Muscle layer of colon (tissue), 2 donors: Measurements from ENCODE around the gene AMIGO2.
A peak's percentile ranks its signal among the peaks of the same experiment; 100 is the strongest.

Source experiments
- H3K27ac ChIP-seq: one replicate; pipeline ENCODE4 v1.7.0; 2013; ENCODE audit warnings: low read depth, mild to moderate bottlenecking, low read length, moderate library complexity
- H3K27me3 ChIP-seq, 2 donors: one replicate each; pipeline ENCODE4 v1.7.0; 2013; ENCODE audit warnings: low read length in 2 of 2, mild to moderate bottlenecking in 2 of 2; ENCODE audit not compliant: insufficient read depth in 2 of 2, control insufficient read depth in 1 of 2
- H3K36me3 ChIP-seq: one replicate; pipeline ENCODE4 v1.7.0; 2013; ENCODE audit warnings: mild to moderate bottlenecking, low read length; ENCODE audit not compliant: insufficient read depth
- H3K4me1 ChIP-seq: one replicate; pipeline ENCODE4 v1.7.0; 2013; ENCODE audit warnings: mild to moderate bottlenecking, low read length; ENCODE audit not compliant: insufficient read depth
- H3K4me3 ChIP-seq, 2 donors: one replicate each; pipeline ENCODE4 v1.7.0; 2013; ENCODE audit warnings: low read length in 2 of 2, low read depth in 1 of 2, mild to moderate bottlenecking in 1 of 2, moderate library complexity in 1 of 2
- H3K9ac ChIP-seq: one replicate; pipeline ENCODE4 v1.7.0; 2013; ENCODE audit warnings: low read length
- H3K9me3 ChIP-seq: one replicate; pipeline ENCODE4 v1.7.0; 2013; ENCODE audit warnings: mild to moderate bottlenecking, low read length
- donor health status: abdominal sarcoma.
- donor health status: Adenocarcinoma of cecum.

Gene AMIGO2

GRCh38 chr12:47080725-47081502 lies 1.2 kb upstream of the AMIGO2 start:
- H3K36me3 ChIP-seq, result no peaks in the 10 kb centered on the region
- H3K9me3 ChIP-seq, result no peaks in the 10 kb centered on the region
- peak overlapping the region; percentile 95 for H3K27ac ChIP-seq
- peak overlapping the region; percentile 89 for H3K9ac ChIP-seq
- no peaks in the 10 kb centered on the region for H3K27me3 ChIP-seq
- peaks cover 39% of the 10 kb centered on the region for H3K4me1 ChIP-seq
- H3K4me3 ChIP-seq, result peak overlapping the region; percentile 80 to 91

- peak overlapping the region; percentile 95 for H3K27ac ChIP-seq
- no peaks in the 10 kb centered on the region for H3K27me3 ChIP-seq
- H3K36me3 ChIP-seq, result peaks cover 3% of the 10 kb centered on the region
- H3K4me1 ChIP-seq, result peaks cover 36% of the 10 kb centered on the region
- no peaks in the 10 kb centered on the region for H3K9me3 ChIP-seq
- peak overlapping the region; percentile 80 to 91 for H3K4me3 ChIP-seq
- peak overlapping the region; percentile 89 for H3K9ac ChIP-seq
Observed at GRCh38 chr12:47079981-47080724, 394 bp upstream of the AMIGO2 start.

- Histone ChIP-seq H3K27ac (peak overlapping the region; percentile 79), H3K4me1 (peaks cover 28% of the 10 kb centered on the region), H3K4me3 (peak overlapping the region; percentile 80 to 92), H3K36me3 (peaks cover 3% of the 10 kb centered on the region), H3K9ac (peak overlapping the region; percentile 91), H3K27me3 (no peaks in the 10 kb centered on the region), H3K9me3 (no peaks in the 10 kb centered on the region)
Observed at GRCh38 chr12:47078733-47079467, 859 bp downstream of the AMIGO2 start.

GRCh38 chr12:47078086-47078395 lies 1.7 kb downstream of the AMIGO2 start:
- H3K27me3 ChIP-seq, result no peaks in the 10 kb centered on the region
- peak overlapping the region; percentile 79 for H3K27ac ChIP-seq
- H3K9me3 ChIP-seq, result no peaks in the 10 kb centered on the region
- peak overlapping the region; percentile 80 to 92 for H3K4me3 ChIP-seq
- peaks cover 25% of the 10 kb centered on the region for H3K4me1 ChIP-seq
- peaks cover 3% of the 10 kb centered on the region for H3K36me3 ChIP-seq
- H3K9ac ChIP-seq, result peak overlapping the region; percentile 91

GRCh38 chr12:47077206-47078085 lies 2.3 kb downstream of the AMIGO2 start:
- Histone ChIP-seq H3K36me3 (peaks cover 3% of the 10 kb centered on the region), H3K9me3 (no peaks in the 10 kb centered on the region), H3K9ac (peak overlapping the region; percentile 91), H3K27me3 (no peaks in the 10 kb centered on the region), H3K4me3 (peak overlapping the region; percentile 80 to 92), H3K4me1 (peaks cover 19% of the 10 kb centered on the region), H3K27ac (peak overlapping the region; percentile 45)

- Histone ChIP-seq H3K27me3 (no peaks in the 10 kb centered on the region), H3K9ac (no peak overlapping the region), H3K9me3 (no peaks in the 10 kb centered on the region), H3K4me1 (peaks cover 7% of the 10 kb centered on the region), H3K36me3 (peaks cover 3% of the 10 kb centered on the region), H3K4me3 (no peak overlapping the region), H3K27ac (no peak overlapping the region)
Observed at GRCh38 chr12:47075192-47076084, 4.3 kb downstream of the AMIGO2 start.

- H3K9ac ChIP-seq, result no peak overlapping the region
Observed at GRCh38 chr12:47074757-47075156, 5.0 kb downstream of the AMIGO2 start.

GRCh38 chr12:47073951-47074350 lies 5.8 kb downstream of the AMIGO2 start:
- peaks cover 22% of the 10 kb centered on the region for H3K4me1 ChIP-seq
- no peak overlapping the region for H3K27ac ChIP-seq
- H3K4me3 ChIP-seq, result no peak overlapping the region
- H3K9me3 ChIP-seq, result no peaks in the 10 kb centered on the region
- H3K27me3 ChIP-seq, result no peaks in the 10 kb centered on the region
- H3K9ac ChIP-seq, result no peak overlapping the region
- peaks cover 3% of the 10 kb centered on the region for H3K36me3 ChIP-seq

More at GRCh38 chr12:47074757-47075156, 5.0 kb downstream of the AMIGO2 start:
- Histone ChIP-seq H3K27me3 (no peaks in the 10 kb centered on the region), H3K27ac (no peak overlapping the region), H3K36me3 (peaks cover 3% of the 10 kb centered on the region), H3K9me3 (no peaks in the 10 kb centered on the region), H3K4me1 (peaks cover 14% of the 10 kb centered on the region), H3K4me3 (no peak overlapping the region)

- no peaks in the 10 kb centered on the region for H3K9me3 ChIP-seq
- H3K27me3 ChIP-seq, result no peaks in the 10 kb centered on the region
- peaks cover 3% of the 10 kb centered on the region for H3K36me3 ChIP-seq
- no peak overlapping the region for H3K9ac ChIP-seq
- no peak overlapping the region for H3K4me3 ChIP-seq
- H3K27ac ChIP-seq, result no peak overlapping the region
- peaks cover 46% of the 10 kb centered on the region for H3K4me1 ChIP-seq
Observed at GRCh38 chr12:47071241-47071852, 8.4 kb downstream of the AMIGO2 start.

GRCh38 chr12:47070310-47070709 lies 9.4 kb downstream of the AMIGO2 start:
- Histone ChIP-seq H3K4me3 (no peak overlapping the region), H3K27ac (peak overlapping the region; percentile 17), H3K4me1 (peaks cover 52% of the 10 kb centered on the region), H3K36me3 (no peaks in the 10 kb centered on the region), H3K9ac (no peak overlapping the region), H3K27me3 (no peaks in the 10 kb centered on the region), H3K9me3 (no peaks in the 10 kb centered on the region)
